CD14-positive monocyte (primary cell): ENCODE measurements around the gene LRP10. TPM values are rescaled to one million over a fixed set of nuclear protein-coding genes. Genes with fewer than 3 reads are reported as not detected.

ENCODE experiments used
- DNase-seq, 3 donors: peaks; one replicate each; pipeline ENCODE4 v3.0.0-alpha.2; 2011 to 2022
- H2AFZ ChIP-seq: 2 replicates; pipeline ENCODE4 v1.6.0; 2012; ENCODE audit warnings: mild to moderate bottlenecking, low read depth, low read length, inconsistent platforms; ENCODE audit not compliant: insufficient read depth, poor library complexity, severe bottlenecking
- H3K27ac ChIP-seq, 2 donors: 1 replicate in 1 of 2; 2 replicates in 1 of 2; pipeline ENCODE4 v1.5.1; 2012 to 2013; ENCODE audit warnings: low read length in 2 of 2, control low read depth in 1 of 2, inconsistent platforms in 1 of 2, low read depth in 1 of 2, mild to moderate bottlenecking in 1 of 2
- H3K27me3 ChIP-seq, 2 donors: one replicate each; pipeline versions ENCODE4 v1.6.0 to v1.6.1; 2011 to 2013; ENCODE audit warnings: low read length in 2 of 2; ENCODE audit not compliant: control insufficient read depth in 2 of 2, insufficient read depth in 2 of 2
- H3K36me3 ChIP-seq, 2 donors: replicated peaks in 1 of 2; 1 replicate in 1 of 2; 2 replicates in 1 of 2; pipeline versions ENCODE4 v1.5.1 to v1.6.1; 2012 to 2013; ENCODE audit warnings: low read length in 2 of 2, control low read depth in 1 of 2, inconsistent platforms in 1 of 2, mild to moderate bottlenecking in 1 of 2; ENCODE audit not compliant: insufficient read depth in 2 of 2, control insufficient read depth in 1 of 2
- H3K4me1 ChIP-seq, 2 donors: 1 replicate in 1 of 2; 2 replicates in 1 of 2; pipeline versions ENCODE4 v1.5.1 to v1.6.1; 2012 to 2013; ENCODE audit warnings: low read length in 2 of 2, control low read depth in 1 of 2, inconsistent platforms in 1 of 2, mild to moderate bottlenecking in 1 of 2, moderate library complexity in 1 of 2; ENCODE audit not compliant: insufficient read depth in 2 of 2, control insufficient read depth in 1 of 2
- H3K4me2 ChIP-seq: replicated peaks from 2 replicates; pipeline ENCODE3; 2012; ENCODE audit warnings: low read length, moderate library complexity, mild to moderate bottlenecking; ENCODE audit not compliant: poor library complexity, severe bottlenecking; ENCODE audit errors: extremely low read depth
- H3K4me3 ChIP-seq, 3 experiments: fragments of 200-600 bp in 1 of 3; sonication (generic) in 1 of 3; replicated peaks in 1 of 3; 1 replicate in 2 of 3; 2 replicates in 1 of 3; pipeline ENCODE4 v1.5.1; 2011 to 2013; ENCODE audit warnings: low read length in 3 of 3, mild to moderate bottlenecking in 3 of 3, control low read depth in 2 of 3, low read depth in 2 of 3, inconsistent platforms in 1 of 3, moderate library complexity in 1 of 3
- H3K79me2 ChIP-seq: 2 replicates; pipeline ENCODE4 v1.6.0; 2012; ENCODE audit warnings: mild to moderate bottlenecking, control low read depth, inconsistent platforms, low read length, moderate library complexity; ENCODE audit not compliant: insufficient read depth
- H3K9ac ChIP-seq: 2 replicates; pipeline ENCODE4 v1.6.0; 2017; ENCODE audit warnings: low read length, mild to moderate bottlenecking; ENCODE audit not compliant: insufficient read depth, poor library complexity, severe bottlenecking
- H3K9me3 ChIP-seq, 2 donors: replicated peaks in 1 of 2; 1 replicate in 1 of 2; 2 replicates in 1 of 2; pipeline versions ENCODE4 v1.5.1 to v1.6.1; 2012 to 2013; ENCODE audit warnings: low read length in 2 of 2, control low read depth in 1 of 2; ENCODE audit not compliant: control insufficient read depth in 1 of 2, insufficient read depth in 1 of 2
- H4K20me1 ChIP-seq: 2 replicates; pipeline ENCODE4 v1.6.0; 2012; ENCODE audit warnings: mild to moderate bottlenecking, low read length, control low read depth, moderate library complexity; ENCODE audit not compliant: insufficient read depth
- H3K27ac Mint-ChIP-seq, 7 donors: one replicate each; pipeline ENCODE4 v1.8.0; 2020; ENCODE audit warnings: mild to moderate bottlenecking in 7 of 7, mixed read lengths in 7 of 7, moderate library complexity in 6 of 7, inconsistent platforms in 2 of 7
- H3K27me3 Mint-ChIP-seq, 3 donors: one replicate each; pipeline ENCODE4 v1.8.0; 2021 to 2022; ENCODE audit warnings: low read depth in 3 of 3, mild to moderate bottlenecking in 3 of 3, mixed read lengths in 3 of 3, moderate library complexity in 3 of 3, inconsistent platforms in 1 of 3
- H3K36me3 Mint-ChIP-seq, 2 donors: one replicate each; pipeline ENCODE4 v1.8.0; 2020; ENCODE audit warnings: mixed read lengths in 2 of 2, inconsistent platforms in 1 of 2, mild to moderate bottlenecking in 1 of 2
- H3K4me1 Mint-ChIP-seq: one replicate; pipeline ENCODE4 v1.8.0; 2020; ENCODE audit warnings: mild to moderate bottlenecking, mixed read lengths
- H3K4me3 Mint-ChIP-seq, 2 donors: one replicate each; pipeline ENCODE4 v1.8.0; 2020; ENCODE audit warnings: mild to moderate bottlenecking in 2 of 2, mixed read lengths in 2 of 2, moderate library complexity in 1 of 2
- H3K9me3 Mint-ChIP-seq, 7 donors: one replicate each; pipeline ENCODE4 v1.8.0; 2020 to 2022; ENCODE audit warnings: mixed read lengths in 7 of 7, mild to moderate bottlenecking in 6 of 7, moderate library complexity in 6 of 7, inconsistent platforms in 2 of 7
- WGBS: methylation state at CpG from one replicate; pipeline ENCODE4 v1.1.5; 2013; ENCODE audit warnings: missing lambda C conversion rate; ENCODE audit not compliant: insufficient coverage; 5-methylcytosine and 5-hydroxymethylcytosine counted together
- intact Hi-C, 2 donors: fragments of 100-400 bp; cut with micrococcal nuclease; formaldehyde crosslinking; loops; one replicate each; pipeline versions ENCODE4 v1.15.0 to v1.15.1; 2023
- polyA plus RNA-seq, 3 donors: library from polyadenylated mRNA; depleted of rRNA in 1 of 3; unstranded in 2 of 3; stranded (reverse) in 1 of 3; fragments of 300-500 nt in 2 of 3; fragments of >200 nt in 1 of 3; fragmentation: Illumina TruSeq in 2 of 3; gene quantifications; 1 replicate in 2 of 3; 2 replicates in 1 of 3; pipeline ENCODE4 v1.2.3, GENCODE V29; 2012 to 2021
- TF ChIP-seq, protein P1 (sequence below): fragments of 200-600 bp; IDR thresholded peaks from one replicate; pipeline ENCODE4 v1.8.0; 2022; ENCODE audit warnings: antibody characterized with exemption, mild to moderate bottlenecking

The LRP10 gene
- polyA plus RNA-seq, 3 donors: 39.0 to 65.1 (median 51.5) TPM

DNA sequence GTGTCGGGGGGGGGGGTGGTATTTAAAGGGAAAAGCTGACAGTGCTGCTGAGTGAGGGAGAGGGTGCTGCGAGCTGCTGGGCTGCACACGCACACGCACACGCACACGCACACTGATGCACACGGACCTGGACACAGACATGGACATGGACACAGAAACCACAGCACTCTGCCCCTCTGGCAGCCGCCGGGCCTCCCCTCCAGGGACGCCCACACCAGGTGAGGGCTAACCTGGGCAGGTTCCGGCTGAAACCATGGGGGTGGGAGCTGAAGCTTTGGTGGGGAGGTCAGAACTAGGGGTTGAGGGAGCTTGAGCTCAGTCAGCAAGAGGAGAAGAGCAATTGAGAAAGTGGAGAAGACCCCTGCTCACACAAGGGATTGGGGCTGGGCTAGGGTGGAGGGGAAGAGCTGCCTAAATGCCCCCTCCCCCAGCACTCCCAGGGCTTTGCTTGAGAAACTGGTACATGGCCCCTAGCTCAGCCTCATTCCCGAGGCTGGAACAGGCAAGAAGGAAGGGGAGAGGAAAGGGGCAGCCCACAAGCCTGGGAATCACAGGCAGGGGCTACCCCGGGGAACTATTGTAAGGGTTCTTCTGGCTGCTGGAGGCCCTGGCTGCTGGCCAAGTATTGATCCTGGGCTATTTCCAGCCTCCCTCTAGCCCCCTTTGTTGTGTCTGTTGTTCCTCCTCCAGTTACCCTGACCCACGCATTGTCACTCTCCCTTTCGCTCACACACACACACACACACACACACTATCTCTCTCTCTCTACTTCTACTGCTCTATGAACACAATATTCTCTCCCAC lies 11.8 kb downstream of the LRP10 start, which contains the start of gene REM2:
TSS of gene REM2 (plus strand) at position 50 of the 804 bp plus-strand sequence. CDS start at position 116, 66 bp downstream.
- H3K4me3 ChIP-seq: no peak within 1 kb of the TSS
- intact Hi-C loops: no loop called here
- H3K4me1 ChIP-seq: peaks cover 12 to 21% of the 10 kb centered on the region in 2 donors
- peaks cover 31 to 51% (median 33%) of the 10 kb centered on the region in 3 donors for H3K27me3 Mint-ChIP-seq
- H3K79me2 ChIP-seq: no peaks in the 10 kb centered on the region
- peaks cover 0 to 31% of the 10 kb centered on the region in 2 donors for H3K27me3 ChIP-seq
- no peaks in the 10 kb centered on the region for H4K20me1 ChIP-seq
- 77% methylated on average over 12 of the region's 15 CpGs for WGBS
- no peak within 1 kb of the TSS for H2AFZ ChIP-seq
- TF ChIP-seq, protein P1, sequence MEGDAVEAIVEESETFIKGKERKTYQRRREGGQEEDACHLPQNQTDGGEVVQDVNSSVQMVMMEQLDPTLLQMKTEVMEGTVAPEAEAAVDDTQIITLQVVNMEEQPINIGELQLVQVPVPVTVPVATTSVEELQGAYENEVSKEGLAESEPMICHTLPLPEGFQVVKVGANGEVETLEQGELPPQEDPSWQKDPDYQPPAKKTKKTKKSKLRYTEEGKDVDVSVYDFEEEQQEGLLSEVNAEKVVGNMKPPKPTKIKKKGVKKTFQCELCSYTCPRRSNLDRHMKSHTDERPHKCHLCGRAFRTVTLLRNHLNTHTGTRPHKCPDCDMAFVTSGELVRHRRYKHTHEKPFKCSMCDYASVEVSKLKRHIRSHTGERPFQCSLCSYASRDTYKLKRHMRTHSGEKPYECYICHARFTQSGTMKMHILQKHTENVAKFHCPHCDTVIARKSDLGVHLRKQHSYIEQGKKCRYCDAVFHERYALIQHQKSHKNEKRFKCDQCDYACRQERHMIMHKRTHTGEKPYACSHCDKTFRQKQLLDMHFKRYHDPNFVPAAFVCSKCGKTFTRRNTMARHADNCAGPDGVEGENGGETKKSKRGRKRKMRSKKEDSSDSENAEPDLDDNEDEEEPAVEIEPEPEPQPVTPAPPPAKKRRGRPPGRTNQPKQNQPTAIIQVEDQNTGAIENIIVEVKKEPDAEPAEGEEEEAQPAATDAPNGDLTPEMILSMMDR: no peak
- peaks cover 10 to 12% of the 10 kb centered on the region in 2 donors for H3K36me3 ChIP-seq
- H3K9me3 ChIP-seq: no peaks in the 10 kb centered on the region
- no peak within 1 kb of the TSS for H3K27ac Mint-ChIP-seq
- H3K9ac ChIP-seq: no peak within 1 kb of the TSS
- DNase-seq: no peak
- H3K27ac ChIP-seq: no peak within 1 kb of the TSS
- H3K4me2 ChIP-seq: no peak within 1 kb of the TSS
- H3K36me3 Mint-ChIP-seq: peaks cover 11 to 18% of the 10 kb centered on the region in 2 donors
- peaks cover 37% of the 10 kb centered on the region for H3K4me1 Mint-ChIP-seq
- peak within 1 kb of the TSS in 1 of 2 donors; percentile 61 for H3K4me3 Mint-ChIP-seq
- H3K9me3 Mint-ChIP-seq: peaks cover 0 to 8% (median 3%) of the 10 kb centered on the region in 7 donors

DNA sequence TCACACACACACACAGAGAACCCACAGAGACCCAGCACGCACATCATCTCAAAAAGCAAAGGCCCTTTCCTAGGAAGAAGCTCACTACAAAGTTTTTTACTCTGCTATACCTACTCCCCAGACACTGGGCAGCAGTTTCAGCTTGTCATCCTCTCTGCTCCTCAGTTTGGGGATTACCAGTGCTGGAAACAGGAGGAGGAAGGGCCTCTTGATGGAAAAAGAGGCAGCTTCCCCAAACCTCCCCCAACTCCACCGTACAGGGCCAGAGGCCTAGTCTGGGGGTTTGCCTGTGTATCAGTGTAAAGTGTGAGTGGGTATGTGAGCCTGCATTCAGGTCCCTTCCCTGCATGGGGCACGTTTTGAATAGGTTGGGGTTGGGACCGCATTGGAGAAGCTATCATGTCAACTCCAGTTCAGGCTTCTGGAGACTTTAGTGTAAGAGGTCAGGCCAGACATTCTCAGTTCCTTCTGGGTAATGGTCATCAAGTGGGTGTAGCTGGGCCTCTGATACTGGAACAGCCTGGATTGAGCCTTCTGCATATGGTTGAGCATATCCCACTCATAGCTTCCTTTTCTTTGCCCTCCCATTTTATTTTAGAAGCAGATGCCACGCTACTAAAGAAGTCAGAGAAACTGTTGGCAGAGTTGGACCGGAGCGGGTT lies 12.7 kb downstream of the LRP10 start:
- no peak overlapping the region for H3K4me2 ChIP-seq
- H3K27me3 Mint-ChIP-seq: peaks cover 31 to 51% (median 33%) of the 10 kb centered on the region in 3 donors
- peaks cover 0 to 31% of the 10 kb centered on the region in 2 donors for H3K27me3 ChIP-seq
- H3K36me3 Mint-ChIP-seq: peaks cover 4 to 10% of the 10 kb centered on the region in 2 donors
- H3K4me1 ChIP-seq: peaks cover 12 to 15% of the 10 kb centered on the region in 2 donors
- H3K4me3 ChIP-seq: no peak overlapping the region
- no peaks in the 10 kb centered on the region for H4K20me1 ChIP-seq
- no peak overlapping the region for H3K27ac ChIP-seq
- no peak overlapping the region for H3K4me3 Mint-ChIP-seq
- H2AFZ ChIP-seq: no peak overlapping the region
- H3K9me3 ChIP-seq: no peaks in the 10 kb centered on the region
- peaks cover 0 to 8% (median 3%) of the 10 kb centered on the region in 7 donors for H3K9me3 Mint-ChIP-seq
- TF ChIP-seq, protein P1: no peak
- 98% methylated on average over 6 of the region's 7 CpGs for WGBS
- intact Hi-C loops: no loop called here
- no peaks in the 10 kb centered on the region for H3K79me2 ChIP-seq
- no peak overlapping the region for H3K27ac Mint-ChIP-seq
- H3K36me3 ChIP-seq: peaks cover 3 to 4% of the 10 kb centered on the region in 2 donors
- no peak for DNase-seq
- H3K9ac ChIP-seq: no peak overlapping the region
- peaks cover 30% of the 10 kb centered on the region for H3K4me1 Mint-ChIP-seq
